Endothelial cell of umbilical vein (primary cell): ENCODE results near the gene FAM3B. TPM values are rescaled to one million over a fixed set of nuclear protein-coding genes. Genes with fewer than 3 reads are reported as not detected.

ENCODE experiments used
- BruUV-seq: library from RNA; stranded (reverse); fragments of 400-500 nt; replicated peaks from 2 replicates; lab custom pipeline; 2021; lab: Mats Ljungman, UMichigan
- CTCF ChIA-PET: fragments of 300-600, 350-600 bp; sonication (Branson Sonifier 250); formaldehyde crosslinking; loops from one replicate; lab custom pipeline; 2021; ENCODE audit warnings: antibody characterized with exemption, inconsistent platforms; lab: Charles Lee
- POLR2A ChIA-PET: fragments of 300-600, 350-600 bp; sonication (Branson Sonifier 250); formaldehyde crosslinking; loops from one replicate; lab custom pipeline; 2021; ENCODE audit warnings: antibody characterized with exemption, inconsistent platforms; lab: Charles Lee
- DNase-seq: peaks from one replicate; pipeline ENCODE4 v3.0.0-alpha.2; 2011; ENCODE audit warnings: low read depth, low spot score
- FAIRE-seq: peaks from 2 replicates; lab custom pipeline; 2011; peaks lifted over from hg19 to GRCh38; lab: Jason Lieb, UNC
- H2AFZ ChIP-seq: 2 replicates; pipeline ENCODE4 v1.6.0; 2012; ENCODE audit warnings: low read depth, low read length, control low read depth, inconsistent platforms
- H3K27ac ChIP-seq: 2 replicates; pipeline ENCODE4 v1.5.1; 2011; ENCODE audit warnings: low read depth, mild to moderate bottlenecking, control low read depth, low read length, moderate library complexity; ENCODE audit not compliant: insufficient read depth
- H3K27me3 ChIP-seq, 2 experiments: 2 replicates each; pipeline versions ENCODE4 v1.6.0 to v1.6.1; 2011; ENCODE audit warnings: low read length in 2 of 2, mixed read lengths in 1 of 2; ENCODE audit not compliant: control insufficient read depth in 2 of 2, insufficient read depth in 2 of 2
- H3K36me3 ChIP-seq, 2 experiments: 2 replicates in 1 of 2; 3 replicates in 1 of 2; pipeline ENCODE4 v1.5.1; 2011; ENCODE audit warnings: low read length in 2 of 2, mild to moderate bottlenecking in 1 of 2, moderate library complexity in 1 of 2; ENCODE audit not compliant: control insufficient read depth in 2 of 2, insufficient read depth in 2 of 2; ENCODE audit errors: extremely low read depth in 1 of 2
- H3K4me1 ChIP-seq: 3 replicates; pipeline ENCODE4 v1.5.1; 2011; ENCODE audit warnings: mild to moderate bottlenecking, low read length; ENCODE audit not compliant: control insufficient read depth, insufficient read depth; ENCODE audit errors: extremely low read depth
- H3K4me2 ChIP-seq: 2 replicates; pipeline ENCODE4 v1.6.1; 2011; ENCODE audit warnings: low read length, control low read depth, mixed read lengths; ENCODE audit not compliant: insufficient read depth
- H3K4me3 ChIP-seq, 3 experiments: fragments of 200-600 bp in 1 of 3; sonication (generic), shearing (Covaris generic) in 1 of 3; replicated peaks in 1 of 3; 2 replicates each; pipeline ENCODE4 v1.5.1; 2011 to 2016; ENCODE audit warnings: control low read depth in 3 of 3, low read length in 3 of 3, mild to moderate bottlenecking in 2 of 3, inconsistent platforms in 1 of 3, low read depth in 1 of 3, moderate library complexity in 1 of 3; ENCODE audit not compliant: insufficient read depth in 1 of 3
- H3K79me2 ChIP-seq: 2 replicates; pipeline ENCODE4 v1.6.0; 2012; ENCODE audit warnings: low read length, inconsistent platforms; ENCODE audit not compliant: control insufficient read depth, insufficient read depth
- H3K9ac ChIP-seq: replicated peaks from 2 replicates; pipeline ENCODE3; 2011; ENCODE audit warnings: low read length, control low read depth; ENCODE audit not compliant: insufficient read depth; ENCODE audit errors: extremely low read depth
- H3K9me1 ChIP-seq: replicated peaks from 3 replicates; pipeline ENCODE4 v1.6.0; 2011; ENCODE audit warnings: mild to moderate bottlenecking, low read length; ENCODE audit not compliant: control insufficient read depth, insufficient read depth; ENCODE audit errors: extremely low read depth
- H3K9me3 ChIP-seq: replicated peaks from 2 replicates; pipeline ENCODE4 v1.5.1; 2012; ENCODE audit warnings: low read length, inconsistent platforms; ENCODE audit not compliant: control insufficient read depth, insufficient read depth
- H4K20me1 ChIP-seq: replicated peaks from 2 replicates; pipeline ENCODE3; 2011; ENCODE audit warnings: mild to moderate bottlenecking, low read length; ENCODE audit not compliant: control insufficient read depth, insufficient read depth; ENCODE audit errors: extremely low read depth
- CTCF ChIP-seq, 2 donors: IDR thresholded peaks; 1 replicate in 1 of 2; 2 replicates in 1 of 2; pipeline ENCODE4 v1.5.1; 2011; ENCODE audit warnings: low read length in 2 of 2, mild to moderate bottlenecking in 2 of 2, moderate library complexity in 2 of 2, control low read depth in 1 of 2, inconsistent platforms in 1 of 2, low read depth in 1 of 2; ENCODE audit not compliant: insufficient read depth in 1 of 2; ENCODE audit errors: extremely low read depth in 1 of 2
- EZH2 ChIP-seq: IDR thresholded peaks from 2 replicates; pipeline ENCODE4 v1.6.1; 2012; ENCODE audit warnings: borderline replicate concordance, low read depth, mild to moderate bottlenecking, moderate library complexity, low read length, inconsistent platforms; ENCODE audit not compliant: severe bottlenecking
- FOS ChIP-seq: IDR thresholded peaks from 2 replicates; pipeline ENCODE4 v1.6.1; 2011; ENCODE audit warnings: mild to moderate bottlenecking, low read length, moderate library complexity, borderline replicate concordance; ENCODE audit not compliant: insufficient read depth
- GATA2 ChIP-seq: IDR thresholded peaks from 2 replicates; pipeline ENCODE4 v1.7.0; 2011; ENCODE audit warnings: low read depth, mild to moderate bottlenecking, moderate library complexity, mixed read lengths, low read length; ENCODE audit not compliant: insufficient read length, insufficient read depth
- JUN ChIP-seq: IDR thresholded peaks from 2 replicates; pipeline ENCODE4 v1.6.1; 2011; ENCODE audit warnings: borderline replicate concordance, low read depth; ENCODE audit not compliant: insufficient read length, insufficient read depth
- MAX ChIP-seq: IDR thresholded peaks from 2 replicates; pipeline ENCODE4 v1.6.1; 2011; ENCODE audit not compliant: insufficient read depth, insufficient read length
- POLR2AphosphoS5 ChIP-seq: IDR thresholded peaks from 2 replicates; pipeline ENCODE4 v1.6.1; 2012; ENCODE audit warnings: low read depth, mild to moderate bottlenecking, control low read depth, low read length, moderate library complexity; ENCODE audit not compliant: insufficient read depth
- dilution Hi-C: fragments of 300-500 bp; cut with MboI; formaldehyde crosslinking; loops from one replicate; pipeline ENCODE4 v1.15.0; 2019; ENCODE audit warnings: low sequenced_read_pairs; ENCODE audit not compliant: extremely low pct_ligation_motif_present
- intact Hi-C: fragments of 100-400 bp; cut with micrococcal nuclease; formaldehyde crosslinking; loops from one replicate; pipeline ENCODE4 v1.10.0; 2022
- polyA plus RNA-seq, 4 experiments: library from polyadenylated mRNA; depleted of rRNA in 3 of 4; stranded (reverse) in 3 of 4; unstranded in 1 of 4; fragments of >200 nt; gene quantifications; 2 replicates each; pipeline versions ENCODE4 v1.2.1 to v1.2.3, GENCODE V29; 2011 to 2012; ENCODE audit warnings: missing spikeins in 1 of 4
- total RNA-seq: library from RNA; stranded (reverse); gene quantifications from 2 replicates; pipeline ENCODE4 v1.2.3, GENCODE V29; 2021

Gene FAM3B
- total and polyA plus RNA-seq, 2 donors (not counting 3 experiments of a cell fraction or from before 2014, with no cell fraction given) = not detected

GRCh38 chr21:41378849-41379248 is 62.2 kb downstream of the FAM3B start:
- Histone ChIP-seq H3K9ac (no peak overlapping the region), H3K27me3 (no peaks in the 10 kb centered on the region), H3K4me2 (no peak overlapping the region), H3K4me1 (no peaks in the 10 kb centered on the region), H3K79me2 (no peaks in the 10 kb centered on the region), H3K9me3 (no peaks in the 10 kb centered on the region), H3K9me1 (no peaks in the 10 kb centered on the region), H3K4me3 (no peak overlapping the region), H4K20me1 (no peaks in the 10 kb centered on the region), H3K27ac (no peak overlapping the region), H3K36me3 (no peaks in the 10 kb centered on the region), H2AFZ (no peak overlapping the region)
- ChIA-PET CTCF (no interaction called here), POLR2A (no interaction called here)
- intact Hi-C loops = no loop called here
- no peak for FAIRE-seq
- TF ChIP-seq EZH2 = no peak
- no peak for TF ChIP-seq MAX
- no peak for TF ChIP-seq FOS
- TF ChIP-seq JUN = no peak
- no peak for TF ChIP-seq GATA2
- TF ChIP-seq CTCF (IDR thresholded peaks at IDR 0.05; ENCODE audit: extremely low read depth in 1 of 2, insufficient read depth in 1 of 2, low read depth in 1 of 2, low read length in 2 of 2) = no peak
- TF ChIP-seq POLR2AphosphoS5 = no peak
- no peak for DNase-seq
- no TSS peak for BruUV-seq
- dilution Hi-C loops = no loop called here
